ENCODE data around the gene FAM169A.
"Not testable (repeated sequence)": the region's sequence is repeated elsewhere in the genome, so short reads cannot be mapped to it uniquely, and the experiment has no call there.

The FAM169A gene

GRCh38 chr5:74865256-74865803, 857 bp downstream of the FAM169A start:
- DNase-seq (ENCODE audit: insufficient read length, low spot score) (no peak), FAIRE-seq (no peak)
- TF ChIP-seq CTCF (IDR thresholded peaks at IDR 0.05; ENCODE audit: insufficient read depth, missing control alignments): no peak

GRCh38 chr5:74864823-74865222, 1.4 kb downstream of the FAM169A start:
- FAIRE-seq (peak; percentile 21), DNase-seq (ENCODE audit: insufficient read length, low spot score) (no peak)
- TF ChIP-seq CTCF (IDR thresholded peaks at IDR 0.05; ENCODE audit: insufficient read depth, missing control alignments): no peak

GRCh38 chr5:74863726-74864125, 2.5 kb downstream of the FAM169A start:
- no peak for DNase-seq (ENCODE audit: insufficient read length, low spot score)
- no peak for FAIRE-seq
- no peak for TF ChIP-seq CTCF (IDR thresholded peaks at IDR 0.05; ENCODE audit: insufficient read depth, missing control alignments)

GRCh38 chr5:74862221-74862620, 4.0 kb downstream of the FAM169A start:
- no peak for TF ChIP-seq CTCF (IDR thresholded peaks at IDR 0.05; ENCODE audit: insufficient read depth, missing control alignments)
- DNase-seq (ENCODE audit: insufficient read length, low spot score) (no peak), FAIRE-seq (no peak)

- FAIRE-seq; DNase-seq (ENCODE audit: insufficient read length, low spot score): not testable (repeated sequence)
Observed at GRCh38 chr5:74856975-74857374, 9.2 kb downstream of the FAM169A start.

GRCh38 chr5:74853256-74853655, 12.9 kb downstream of the FAM169A start:
- DNase-seq (ENCODE audit: insufficient read length, low spot score) (no peak), FAIRE-seq (no peak)
- TF ChIP-seq CTCF (IDR thresholded peaks at IDR 0.05; ENCODE audit: insufficient read depth, missing control alignments): no peak

GRCh38 chr5:74851684-74852353, 14.4 kb downstream of the FAM169A start:
- FAIRE-seq (no peak), DNase-seq (ENCODE audit: insufficient read length, low spot score) (no peak)
- TF ChIP-seq CTCF (IDR thresholded peaks at IDR 0.05; ENCODE audit: insufficient read depth, missing control alignments): no peak

All from D721Med (cell line).